Retinal pigment epithelial cell (primary cell): ENCODE results near the gene SCRN1.

Source experiments
- DNase-seq: peaks from one replicate; pipeline ENCODE4 v3.0.0-alpha.2; 2010; ENCODE audit warnings: low read depth
- H3K4me3 ChIP-seq: 2 replicates; pipeline ENCODE4 v1.5.1; 2011; ENCODE audit warnings: mild to moderate bottlenecking, low read length, control low read depth, moderate library complexity
- CTCF ChIP-seq: conservative IDR thresholded peaks from 2 replicates; pipeline ENCODE4 v1.5.1; 2011; ENCODE audit warnings: low read depth, low read length, control low read depth, inconsistent platforms

Gene SCRN1

GRCh38 chr7:29976673-29977415, 12.8 kb downstream of the SCRN1 start:
- DNase-seq = no peak
- TF ChIP-seq CTCF = no peak
- no peak overlapping the region for H3K4me3 ChIP-seq

GRCh38 chr7:29976266-29976665, 13.3 kb downstream of the SCRN1 start:
- no peak for DNase-seq
- no peak overlapping the region for H3K4me3 ChIP-seq
- no peak for TF ChIP-seq CTCF

- no peak overlapping the region for H3K4me3 ChIP-seq
- no peak for DNase-seq
- TF ChIP-seq CTCF = no peak
Observed at GRCh38 chr7:29975561-29975960, 14.0 kb downstream of the SCRN1 start.

GRCh38 chr7:29974286-29974685, 15.3 kb downstream of the SCRN1 start:
- H3K4me3 ChIP-seq = no peak overlapping the region
- TF ChIP-seq CTCF = no peak
- DNase-seq = no peak

GRCh38 chr7:29972315-29972669, 17.3 kb downstream of the SCRN1 start:
- no peak for DNase-seq
- H3K4me3 ChIP-seq = no peak overlapping the region
- TF ChIP-seq CTCF = no peak

GRCh38 chr7:29971566-29972314, 17.9 kb downstream of the SCRN1 start:
- TF ChIP-seq CTCF = no peak

GRCh38 chr7:29970158-29970557, 19.4 kb downstream of the SCRN1 start:
- DNase-seq = no peak
- H3K4me3 ChIP-seq = no peak overlapping the region
- no peak for TF ChIP-seq CTCF

More at GRCh38 chr7:29971566-29972314, 17.9 kb downstream of the SCRN1 start:
- DNase-seq = no peak
- no peak overlapping the region for H3K4me3 ChIP-seq
